ENCODE measurements around the gene HIF3A. TPM values are rescaled to one million over a fixed set of nuclear protein-coding genes. Genes with fewer than 3 reads are reported as not detected.
A peak's percentile ranks its signal among the peaks of the same experiment; 100 is the strongest.

Gene HIF3A
- total RNA-seq, 4 donors from 2014 or later, result 49.3 to 383 (median 144) TPM

- peaks cover 0 to 32% (median 15%) of the 10 kb centered on the region in 3 donors for H3K4me1 ChIP-seq
- peaks cover 0 to 39% of the 10 kb centered on the region in 2 donors for H3K36me3 ChIP-seq
- TF ChIP-seq POLR2AphosphoS5 (IDR thresholded peaks at IDR 0.05) (no peak), POLR2A (IDR thresholded peaks at IDR 0.05) (no peak), EP300 (IDR thresholded peaks at IDR 0.05) (no peak)
- TF ChIP-seq, protein P1, sequence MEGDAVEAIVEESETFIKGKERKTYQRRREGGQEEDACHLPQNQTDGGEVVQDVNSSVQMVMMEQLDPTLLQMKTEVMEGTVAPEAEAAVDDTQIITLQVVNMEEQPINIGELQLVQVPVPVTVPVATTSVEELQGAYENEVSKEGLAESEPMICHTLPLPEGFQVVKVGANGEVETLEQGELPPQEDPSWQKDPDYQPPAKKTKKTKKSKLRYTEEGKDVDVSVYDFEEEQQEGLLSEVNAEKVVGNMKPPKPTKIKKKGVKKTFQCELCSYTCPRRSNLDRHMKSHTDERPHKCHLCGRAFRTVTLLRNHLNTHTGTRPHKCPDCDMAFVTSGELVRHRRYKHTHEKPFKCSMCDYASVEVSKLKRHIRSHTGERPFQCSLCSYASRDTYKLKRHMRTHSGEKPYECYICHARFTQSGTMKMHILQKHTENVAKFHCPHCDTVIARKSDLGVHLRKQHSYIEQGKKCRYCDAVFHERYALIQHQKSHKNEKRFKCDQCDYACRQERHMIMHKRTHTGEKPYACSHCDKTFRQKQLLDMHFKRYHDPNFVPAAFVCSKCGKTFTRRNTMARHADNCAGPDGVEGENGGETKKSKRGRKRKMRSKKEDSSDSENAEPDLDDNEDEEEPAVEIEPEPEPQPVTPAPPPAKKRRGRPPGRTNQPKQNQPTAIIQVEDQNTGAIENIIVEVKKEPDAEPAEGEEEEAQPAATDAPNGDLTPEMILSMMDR (IDR thresholded peaks at IDR 0.05), result no peak
- no peaks in the 10 kb centered on the region for H3K27me3 ChIP-seq
- H3K9me3 ChIP-seq, result no peaks in the 10 kb centered on the region
- ATAC-seq, result no peak
- no peak overlapping the region for H3K4me3 ChIP-seq
- WGBS, 2 donors (ENCODE audit: low coverage in 1 of 2), result 50% methylated on average over 1 of the region's 1 CpG; no CpG with 5 or more reads in 1 of the 2 donors
- peak overlapping the region in 1 of 4 donors; percentile 87 for H3K27ac ChIP-seq
Observed at GRCh38 chr19:46344363-46344762, 47.5 kb downstream of the HIF3A start.

- WGBS, 2 donors (ENCODE audit: low coverage in 1 of 2), result 70% methylated on average over 5 of the region's 5 CpGs; no CpG with 5 or more reads in 1 of the 2 donors
- no peak for ATAC-seq
- H3K9me3 ChIP-seq, result no peaks in the 10 kb centered on the region
- H3K27me3 ChIP-seq, result no peaks in the 10 kb centered on the region
- H3K36me3 ChIP-seq, result peaks cover 0 to 31% of the 10 kb centered on the region in 2 donors
- peak overlapping the region in 2 of 4 donors; percentile 45 to 87 for H3K27ac ChIP-seq
- no peak for TF ChIP-seq POLR2A (IDR thresholded peaks at IDR 0.05)
- no peak for TF ChIP-seq EP300 (IDR thresholded peaks at IDR 0.05)
- TF ChIP-seq, protein P1 (IDR thresholded peaks at IDR 0.05), result no peak
- no peak for TF ChIP-seq POLR2AphosphoS5 (IDR thresholded peaks at IDR 0.05)
- H3K4me3 ChIP-seq, result no peak overlapping the region
- H3K4me1 ChIP-seq, result peaks cover 4 to 40% (median 23%) of the 10 kb centered on the region in 3 donors
Observed at GRCh38 chr19:46345157-46345556, 48.3 kb downstream of the HIF3A start.

GRCh38 chr19:46346821-46347571 lies 50.2 kb downstream of the HIF3A start, which contains the start of gene PPP5C:
Gene PPP5C (plus strand): TSS chr19:46347087. CDS start chr19:46347097, 10 bp downstream.
- 2 to 3% methylated on average over 6 to 14 of the region's 62 CpGs for WGBS, 2 donors (ENCODE audit: low coverage in 1 of 2)
- H3K36me3 ChIP-seq, result peaks cover 0 to 14% of the 10 kb centered on the region in 2 donors
- TF ChIP-seq EP300 (IDR thresholded peaks at IDR 0.05), result no peak
- peak; percentile 88 for TF ChIP-seq POLR2AphosphoS5 (IDR thresholded peaks at IDR 0.05)
- TF ChIP-seq POLR2A (IDR thresholded peaks at IDR 0.05), result peak; percentile 69 to 74
- TF ChIP-seq, protein P1 (IDR thresholded peaks at IDR 0.05), result peak in 3 of 4 experiments; percentile 66 to 79 (median 68)
- no peaks in the 10 kb centered on the region for H3K27me3 ChIP-seq
- peaks cover 8 to 58% (median 41%) of the 10 kb centered on the region in 3 donors for H3K4me1 ChIP-seq
- H3K27ac ChIP-seq, result peak within 1 kb of the TSS; percentile 6 to 87 (median 86)
- peak within 1 kb of the TSS; percentile 82 to 98 for H3K4me3 ChIP-seq
- peak; percentile 86 for ATAC-seq
- H3K9me3 ChIP-seq, result no peaks in the 10 kb centered on the region

- Histone ChIP-seq H3K4me1 (peaks cover 8 to 63% (median 43%) of the 10 kb centered on the region in 3 donors), H3K36me3 (peaks cover 0 to 12% of the 10 kb centered on the region in 2 donors), H3K4me3 (peak overlapping the region; percentile 82 to 98), H3K9me3 (no peaks in the 10 kb centered on the region), H3K27me3 (no peaks in the 10 kb centered on the region), H3K27ac (peak overlapping the region in 2 of 4 donors; percentile 87)
- WGBS, 2 donors (ENCODE audit: low coverage in 1 of 2), result 0 to 5% methylated on average over 2 to 3 of the region's 3 CpGs
- no peak for TF ChIP-seq POLR2A (IDR thresholded peaks at IDR 0.05)
- TF ChIP-seq, protein P1 (IDR thresholded peaks at IDR 0.05), result no peak
- no peak for TF ChIP-seq POLR2AphosphoS5 (IDR thresholded peaks at IDR 0.05)
- no peak for TF ChIP-seq EP300 (IDR thresholded peaks at IDR 0.05)
- no peak for ATAC-seq
Observed at GRCh38 chr19:46347572-46347883, 50.7 kb downstream of the HIF3A start.

All from gastroesophageal sphincter (tissue), 4 donors.